ENCODE results near the gene GPLD1.

GPLD1 gene

DNA sequence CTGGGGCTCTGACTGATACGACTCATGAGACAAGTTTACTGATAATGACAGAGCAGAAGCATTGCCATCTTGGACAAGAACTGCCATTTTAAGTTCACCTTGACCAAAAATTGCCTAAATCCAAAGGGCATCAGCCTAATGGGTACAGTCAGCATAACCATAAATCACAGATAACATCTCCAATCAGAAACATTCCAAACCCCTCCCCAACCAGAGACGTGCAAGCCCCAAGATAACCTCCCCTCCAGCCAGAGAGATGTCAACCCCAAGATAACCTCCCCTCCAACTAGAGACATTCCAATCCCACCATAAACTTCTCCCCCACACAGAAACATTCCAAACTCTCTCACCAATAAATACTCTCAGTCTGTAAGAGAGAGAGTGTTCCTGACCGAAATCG is 10.5 kb downstream of the GPLD1 start:
- TF ChIP-seq, protein P1, sequence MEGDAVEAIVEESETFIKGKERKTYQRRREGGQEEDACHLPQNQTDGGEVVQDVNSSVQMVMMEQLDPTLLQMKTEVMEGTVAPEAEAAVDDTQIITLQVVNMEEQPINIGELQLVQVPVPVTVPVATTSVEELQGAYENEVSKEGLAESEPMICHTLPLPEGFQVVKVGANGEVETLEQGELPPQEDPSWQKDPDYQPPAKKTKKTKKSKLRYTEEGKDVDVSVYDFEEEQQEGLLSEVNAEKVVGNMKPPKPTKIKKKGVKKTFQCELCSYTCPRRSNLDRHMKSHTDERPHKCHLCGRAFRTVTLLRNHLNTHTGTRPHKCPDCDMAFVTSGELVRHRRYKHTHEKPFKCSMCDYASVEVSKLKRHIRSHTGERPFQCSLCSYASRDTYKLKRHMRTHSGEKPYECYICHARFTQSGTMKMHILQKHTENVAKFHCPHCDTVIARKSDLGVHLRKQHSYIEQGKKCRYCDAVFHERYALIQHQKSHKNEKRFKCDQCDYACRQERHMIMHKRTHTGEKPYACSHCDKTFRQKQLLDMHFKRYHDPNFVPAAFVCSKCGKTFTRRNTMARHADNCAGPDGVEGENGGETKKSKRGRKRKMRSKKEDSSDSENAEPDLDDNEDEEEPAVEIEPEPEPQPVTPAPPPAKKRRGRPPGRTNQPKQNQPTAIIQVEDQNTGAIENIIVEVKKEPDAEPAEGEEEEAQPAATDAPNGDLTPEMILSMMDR (IDR thresholded peaks at IDR 0.05): no peak
- no peaks in the 10 kb centered on the region for H3K4me1 ChIP-seq (ENCODE audit: control insufficient read depth in 1 of 2, insufficient read depth in 1 of 2, low read depth in 1 of 2, low read length in 1 of 2)

GRCh38 chr6:24477070-24477469 is 12.3 kb downstream of the GPLD1 start:
- Histone ChIP-seq H3K4me1 (ENCODE audit: control insufficient read depth in 1 of 2, insufficient read depth in 1 of 2, low read depth in 1 of 2, low read length in 1 of 2) (no peaks in the 10 kb centered on the region), H3K27me3 (no peaks in the 10 kb centered on the region), H3K4me3 (ENCODE audit: low read depth in 1 of 2, low read length in 1 of 2) (no peak overlapping the region), H3K9me3 (no peaks in the 10 kb centered on the region), H3K36me3 (no peaks in the 10 kb centered on the region), H3K27ac (no peak overlapping the region)
- TF ChIP-seq, protein P1 (IDR thresholded peaks at IDR 0.05): no peak

More for the DNA sequence above, 10.5 kb downstream of the GPLD1 start:
- H3K27me3 ChIP-seq: no peaks in the 10 kb centered on the region
- no peak overlapping the region for H3K27ac ChIP-seq
- no peaks in the 10 kb centered on the region for H3K9me3 ChIP-seq
- H3K4me3 ChIP-seq (ENCODE audit: low read depth in 1 of 2, low read length in 1 of 2): no peak overlapping the region
- H3K36me3 ChIP-seq: no peaks in the 10 kb centered on the region

GRCh38 chr6:24476631-24477030 is 12.7 kb downstream of the GPLD1 start:
- H3K4me1 ChIP-seq (ENCODE audit: control insufficient read depth in 1 of 2, insufficient read depth in 1 of 2, low read depth in 1 of 2, low read length in 1 of 2): no peaks in the 10 kb centered on the region
- H3K4me3 ChIP-seq (ENCODE audit: low read depth in 1 of 2, low read length in 1 of 2): no peak overlapping the region
- H3K27me3 ChIP-seq: no peaks in the 10 kb centered on the region
- H3K9me3 ChIP-seq: no peaks in the 10 kb centered on the region
- H3K36me3 ChIP-seq: no peaks in the 10 kb centered on the region
- no peak overlapping the region for H3K27ac ChIP-seq
- TF ChIP-seq, protein P1 (IDR thresholded peaks at IDR 0.05): no peak

GRCh38 chr6:24472181-24472580 is 17.2 kb downstream of the GPLD1 start:
- Histone ChIP-seq H3K4me3 (ENCODE audit: low read depth in 1 of 2, low read length in 1 of 2) (no peak overlapping the region), H3K36me3 (no peaks in the 10 kb centered on the region), H3K9me3 (no peaks in the 10 kb centered on the region), H3K27me3 (no peaks in the 10 kb centered on the region), H3K4me1 (ENCODE audit: control insufficient read depth in 1 of 2, insufficient read depth in 1 of 2, low read depth in 1 of 2, low read length in 1 of 2) (no peaks in the 10 kb centered on the region), H3K27ac (no peak overlapping the region)
- TF ChIP-seq, protein P1 (IDR thresholded peaks at IDR 0.05): no peak

DNA sequence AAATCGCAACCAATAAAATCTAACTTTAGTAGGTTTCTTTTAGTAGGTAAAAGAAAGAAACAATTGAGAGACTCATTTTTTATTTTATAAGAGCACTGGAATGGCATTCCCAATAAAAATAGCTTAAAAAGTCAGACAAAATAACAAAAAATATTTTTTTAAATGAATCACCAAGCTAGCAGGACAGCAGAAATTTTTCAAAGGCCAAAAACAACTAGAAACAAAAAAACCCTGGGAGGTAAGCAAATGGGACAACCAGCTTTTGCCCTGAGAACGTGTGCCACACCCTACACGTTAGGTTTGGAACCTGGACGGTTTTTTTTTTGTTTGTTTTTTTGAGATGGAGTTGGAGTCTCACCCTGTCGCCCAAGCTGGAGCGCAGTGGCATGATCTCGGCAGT is 19.6 kb downstream of the GPLD1 start:
- Histone ChIP-seq H3K9me3 (no peaks in the 10 kb centered on the region), H3K36me3 (no peaks in the 10 kb centered on the region), H3K27ac (no peak overlapping the region), H3K4me3 (ENCODE audit: low read depth in 1 of 2, low read length in 1 of 2) (no peak overlapping the region), H3K27me3 (no peaks in the 10 kb centered on the region), H3K4me1 (ENCODE audit: control insufficient read depth in 1 of 2, insufficient read depth in 1 of 2, low read depth in 1 of 2, low read length in 1 of 2) (no peaks in the 10 kb centered on the region)
- TF ChIP-seq, protein P1 (IDR thresholded peaks at IDR 0.05): no peak
